ENCODE results near the gene KANSL1. TPM values are rescaled to one million over a fixed set of nuclear protein-coding genes. Genes with fewer than 3 reads are reported as not detected.
"Not testable (repeated sequence)": the region's sequence is repeated elsewhere in the genome, so short reads cannot be mapped to it uniquely, and the experiment has no call there.

Gene KANSL1
- total and polyA plus RNA-seq, 8 donors: 65.9 to 129 (median 79.0) TPM

DNA sequence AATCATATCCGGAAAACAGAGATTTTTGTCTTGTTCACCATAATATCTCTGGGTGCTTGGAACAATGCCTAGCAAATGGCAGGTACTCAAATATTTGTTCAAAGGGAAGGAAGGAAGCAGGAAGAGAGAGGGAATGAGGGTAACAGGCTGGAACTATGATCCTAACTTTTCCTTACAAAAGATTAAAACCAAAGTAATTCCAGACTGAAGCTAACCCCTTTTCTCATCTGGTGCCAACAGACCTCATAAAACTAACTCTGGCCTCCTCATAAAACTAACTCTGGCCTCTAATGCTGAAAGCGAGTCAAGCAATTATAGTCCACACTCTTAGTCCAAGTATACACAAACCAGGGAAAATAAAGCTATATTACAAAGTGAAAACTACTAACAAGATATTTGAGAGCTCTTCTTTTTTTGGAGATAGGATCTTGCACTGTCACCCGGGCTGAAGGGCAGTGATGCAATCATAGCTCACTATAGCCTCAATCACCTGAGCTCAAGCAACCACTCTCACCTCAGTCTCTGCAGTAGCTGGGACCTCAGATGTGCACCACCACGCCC is 84.6 kb downstream of the KANSL1 start:
- Histone ChIP-seq H3K27ac (peak overlapping the region in 1 of 2 donors; percentile 48), H3K4me1 (peaks cover 29 to 46% of the 10 kb centered on the region in 2 donors), H3K9me3 (no peaks in the 10 kb centered on the region), H3K27me3 (no peaks in the 10 kb centered on the region), H3K36me3 (no peaks in the 10 kb centered on the region), H3K4me3 (no peak overlapping the region)
- TF ChIP-seq, protein P1, sequence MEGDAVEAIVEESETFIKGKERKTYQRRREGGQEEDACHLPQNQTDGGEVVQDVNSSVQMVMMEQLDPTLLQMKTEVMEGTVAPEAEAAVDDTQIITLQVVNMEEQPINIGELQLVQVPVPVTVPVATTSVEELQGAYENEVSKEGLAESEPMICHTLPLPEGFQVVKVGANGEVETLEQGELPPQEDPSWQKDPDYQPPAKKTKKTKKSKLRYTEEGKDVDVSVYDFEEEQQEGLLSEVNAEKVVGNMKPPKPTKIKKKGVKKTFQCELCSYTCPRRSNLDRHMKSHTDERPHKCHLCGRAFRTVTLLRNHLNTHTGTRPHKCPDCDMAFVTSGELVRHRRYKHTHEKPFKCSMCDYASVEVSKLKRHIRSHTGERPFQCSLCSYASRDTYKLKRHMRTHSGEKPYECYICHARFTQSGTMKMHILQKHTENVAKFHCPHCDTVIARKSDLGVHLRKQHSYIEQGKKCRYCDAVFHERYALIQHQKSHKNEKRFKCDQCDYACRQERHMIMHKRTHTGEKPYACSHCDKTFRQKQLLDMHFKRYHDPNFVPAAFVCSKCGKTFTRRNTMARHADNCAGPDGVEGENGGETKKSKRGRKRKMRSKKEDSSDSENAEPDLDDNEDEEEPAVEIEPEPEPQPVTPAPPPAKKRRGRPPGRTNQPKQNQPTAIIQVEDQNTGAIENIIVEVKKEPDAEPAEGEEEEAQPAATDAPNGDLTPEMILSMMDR (IDR thresholded peaks at IDR 0.05): no peak
- intact Hi-C loops (cut with DNase I): loop anchor here in 1 of 2 donors (5.0 kb wide), 1 partner anchor 44 kb away; no protein-coding TSS in a partner anchor
- DNase-seq (no peak), ATAC-seq (peak; percentile 65)

DNA sequence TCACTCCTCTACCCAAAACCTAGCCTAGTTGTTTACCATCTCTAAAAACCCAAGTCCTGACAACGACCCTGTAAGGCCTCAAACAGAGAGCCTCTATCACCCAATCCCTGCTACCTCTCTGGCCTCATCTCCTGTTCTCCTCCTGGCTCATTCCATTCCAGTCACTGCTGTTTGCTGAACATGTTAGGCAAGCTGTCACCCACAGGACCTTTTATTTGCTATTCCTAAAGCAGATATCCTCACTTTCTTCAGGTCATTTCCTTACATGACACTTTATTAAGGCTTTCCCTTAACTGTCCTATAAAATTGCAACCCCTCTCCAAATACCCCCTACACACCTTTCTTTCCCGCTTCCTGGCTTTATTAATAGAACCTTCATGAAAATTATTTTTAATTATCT is 85.1 kb downstream of the KANSL1 start:
- H3K27ac ChIP-seq: peak overlapping the region in 1 of 2 donors; percentile 48
- peaks cover 29 to 50% of the 10 kb centered on the region in 2 donors for H3K4me1 ChIP-seq
- TF ChIP-seq, protein P1 (IDR thresholded peaks at IDR 0.05): no peak
- H3K36me3 ChIP-seq: no peaks in the 10 kb centered on the region
- H3K27me3 ChIP-seq: no peaks in the 10 kb centered on the region
- no peaks in the 10 kb centered on the region for H3K9me3 ChIP-seq
- peak; percentile 22 for ATAC-seq
- H3K4me3 ChIP-seq: no peak overlapping the region
- no peak for DNase-seq
- intact Hi-C loops (cut with DNase I): loop anchor here in 1 of 2 donors (5.0 kb wide), 1 partner anchor 44 kb away; no protein-coding TSS in a partner anchor

DNA sequence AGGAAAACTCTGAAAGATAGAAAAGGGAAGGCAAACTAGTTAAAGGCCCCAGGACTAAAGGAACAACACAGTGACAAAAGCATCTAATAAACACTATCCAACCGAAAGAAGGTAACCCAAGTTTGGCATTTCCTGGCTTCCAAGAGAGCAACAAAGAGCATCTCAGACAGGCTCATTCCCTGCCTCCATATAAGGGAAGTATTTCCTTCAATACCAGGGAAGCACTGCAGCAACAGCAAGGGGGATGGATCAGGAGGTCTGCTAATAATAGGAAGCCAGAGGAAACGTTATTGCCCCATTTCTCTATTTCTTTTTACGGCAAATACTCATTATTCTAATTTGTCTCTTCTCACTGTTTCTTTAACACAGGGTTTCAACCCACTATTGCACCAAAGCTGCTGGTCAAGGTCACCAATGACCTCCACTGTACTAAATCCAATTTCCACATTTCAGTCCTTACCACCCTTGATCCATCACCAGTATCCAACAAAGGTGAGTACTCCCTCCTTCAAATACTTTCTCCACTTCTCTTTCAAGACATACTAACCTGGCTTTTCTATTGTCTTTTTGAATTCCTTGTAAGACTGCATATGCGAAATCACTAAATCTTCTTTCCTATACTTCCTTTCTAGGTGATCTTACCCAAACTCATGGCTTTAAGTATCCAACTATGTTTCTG is 86.1 kb downstream of the KANSL1 start:
- TF ChIP-seq, protein P1 (IDR thresholded peaks at IDR 0.05): no peak
- no peak for ATAC-seq
- Histone ChIP-seq H3K9me3 (no peaks in the 10 kb centered on the region), H3K27me3 (no peaks in the 10 kb centered on the region), H3K4me1 (peaks cover 30 to 55% of the 10 kb centered on the region in 2 donors), H3K4me3 (no peak overlapping the region), H3K27ac (no peak overlapping the region), H3K36me3 (no peaks in the 10 kb centered on the region)
- intact Hi-C loops (cut with DNase I): loop anchor here in 1 of 2 donors (5.0 kb wide), 1 partner anchor 45 kb away; no protein-coding TSS in a partner anchor
- DNase-seq: no peak

DNA sequence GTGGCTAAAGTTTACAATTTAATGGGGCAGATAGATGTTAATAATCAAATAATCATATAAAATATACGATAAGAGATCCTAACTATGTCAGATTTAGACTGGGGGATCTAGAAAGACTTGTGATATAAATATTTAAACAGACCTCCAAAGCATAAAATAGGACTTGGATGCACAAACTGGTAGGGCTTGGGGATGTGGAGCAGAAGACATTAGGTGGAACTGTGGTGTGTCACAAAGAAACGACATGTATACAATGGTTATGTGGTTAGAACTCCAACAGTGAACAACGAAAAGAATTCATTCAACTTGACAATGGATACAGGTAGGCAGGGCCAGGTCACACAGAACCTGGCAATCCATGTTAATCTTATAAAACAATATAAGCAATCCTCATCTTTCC is 90.4 kb downstream of the KANSL1 start:
- H3K36me3 ChIP-seq; ATAC-seq; H3K4me3 ChIP-seq; intact Hi-C loops (cut with DNase I); DNase-seq; H3K27me3 ChIP-seq; H3K9me3 ChIP-seq; H3K27ac ChIP-seq: not testable (repeated sequence)
- H3K4me1 ChIP-seq: peaks cover 22 to 63% of the 10 kb centered on the region in 2 donors

DNA sequence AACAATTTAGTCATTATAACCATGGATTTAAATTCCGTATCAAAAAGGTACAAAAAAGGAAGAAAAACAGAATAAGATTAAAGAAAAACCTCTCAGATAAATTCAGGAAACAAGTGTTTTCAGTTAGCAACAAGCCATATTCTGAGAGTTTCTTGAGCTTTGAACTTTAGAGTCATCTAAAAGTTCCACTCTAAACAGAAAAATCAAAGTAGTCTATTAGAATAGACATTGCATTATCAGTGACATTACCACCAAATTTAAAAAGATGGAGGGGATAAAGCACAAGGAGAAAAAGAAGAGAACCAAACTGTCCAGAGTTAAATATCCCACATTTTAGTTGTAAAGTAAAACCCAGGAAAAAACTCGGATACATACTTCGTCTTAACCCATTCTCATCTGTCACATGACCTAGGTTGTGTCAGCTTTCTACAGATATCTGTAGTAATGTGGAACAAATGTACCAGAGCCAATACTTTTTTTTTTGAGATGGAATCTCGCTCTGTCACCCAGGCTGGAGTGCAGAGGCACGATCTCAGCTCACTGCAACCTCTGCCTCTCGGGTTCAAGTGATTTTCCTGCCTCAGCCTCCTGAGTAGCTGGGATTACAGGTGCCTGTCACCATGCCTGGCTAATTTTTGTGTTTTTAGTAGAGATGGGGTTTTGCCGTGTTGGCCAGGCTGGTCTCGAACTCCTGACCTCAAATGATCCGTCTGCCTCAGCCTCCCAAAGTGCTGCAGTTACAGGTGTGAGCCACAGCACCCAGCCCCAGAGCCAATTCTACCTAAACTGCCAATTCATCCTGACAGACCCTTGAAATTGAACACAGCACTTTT is 91.2 kb downstream of the KANSL1 start:
- DNase-seq; intact Hi-C loops (cut with DNase I); H3K9me3 ChIP-seq; H3K4me3 ChIP-seq; H3K27me3 ChIP-seq; H3K36me3 ChIP-seq: not testable (repeated sequence)
- peaks cover 15 to 63% of the 10 kb centered on the region in 2 donors for H3K4me1 ChIP-seq
- peak; percentile 9 for ATAC-seq
- peak overlapping the region in 1 of 2 donors; percentile 15 for H3K27ac ChIP-seq

DNA sequence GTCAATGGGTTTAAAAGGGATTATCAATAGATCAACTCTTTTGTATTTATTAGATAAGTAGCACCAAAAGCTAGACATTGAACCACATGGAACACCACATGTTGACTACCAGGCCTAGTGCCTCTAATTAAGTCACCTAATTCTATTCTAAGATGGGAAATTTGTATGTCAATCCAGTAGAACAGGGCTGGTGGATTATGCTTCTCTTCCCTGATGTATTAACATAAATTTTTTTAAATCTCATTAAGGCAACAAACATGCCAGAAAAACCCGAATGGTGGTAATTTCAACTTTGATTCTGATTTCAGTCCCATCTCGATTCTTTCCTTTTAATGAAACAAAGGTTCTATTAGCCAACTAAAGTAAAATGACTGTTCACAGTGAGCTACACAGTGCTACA is 92.6 kb downstream of the KANSL1 start:
- ATAC-seq (no peak), DNase-seq (no peak)
- Histone ChIP-seq H3K36me3 (no peaks in the 10 kb centered on the region), H3K27me3 (no peaks in the 10 kb centered on the region), H3K4me3 (no peak overlapping the region), H3K27ac (peak overlapping the region; percentile 1), H3K4me1 (peaks cover 15 to 61% of the 10 kb centered on the region in 2 donors), H3K9me3 (no peaks in the 10 kb centered on the region)
- TF ChIP-seq, protein P1 (IDR thresholded peaks at IDR 0.05): no peak
- intact Hi-C loops (cut with DNase I): no loop called here
